SK-N-SH (cell line): ENCODE measurements around the gene HECW1. TPM values are rescaled to one million over a fixed set of nuclear protein-coding genes. Genes with fewer than 3 reads are reported as not detected.

Experiments used
- CTCF ChIA-PET: fragments of 300-600, 350-600 bp; formaldehyde crosslinking; extraction: SDS; loops from one replicate; lab custom pipeline; 2021; lab: Yijun Ruan, JAX
- POLR2A ChIA-PET: fragments of 350-600 bp; sonication (Branson Sonifier 250); formaldehyde crosslinking; extraction: SDS; loops from one replicate; lab custom pipeline; 2020; ENCODE audit warnings: antibody characterized with exemption, inconsistent platforms; lab: Yijun Ruan, JAX
- DNase-seq: peaks from one replicate; pipeline ENCODE4 v3.0.0; 2012
- H2AFZ ChIP-seq: fragments of 200-600 bp; sonication (generic); 2 replicates; pipeline ENCODE4 v1.8.1; 2016; ENCODE audit warnings: antibody characterized with exemption, mild to moderate bottlenecking, low read depth
- H3F3A ChIP-seq: fragments of 200-600 bp; sonication (generic); replicated peaks from 2 replicates; pipeline ENCODE3; 2016; ENCODE audit warnings: antibody characterized with exemption, mild to moderate bottlenecking; ENCODE audit not compliant: insufficient read depth
- H3K27ac ChIP-seq, 2 experiments: fragments of 200-500 bp in 1 of 2; fragments of 200-600 bp in 1 of 2; sonication (Bioruptor generic) in 1 of 2; sonication (generic), shearing (Covaris generic) in 1 of 2; 2 replicates each; pipeline versions ENCODE4 v1.5.1 to v1.6.1; 2014 to 2016; ENCODE audit warnings: low read depth in 2 of 2, inconsistent platforms in 1 of 2, low read length in 1 of 2, mild to moderate bottlenecking in 1 of 2, mixed read lengths in 1 of 2
- H3K27me3 ChIP-seq: fragments of 200-600 bp; sonication (generic), shearing (Covaris generic); 2 replicates; pipeline ENCODE4 v1.6.1; 2016; ENCODE audit warnings: mixed run types; ENCODE audit not compliant: insufficient read depth
- H3K36me3 ChIP-seq, 2 experiments: fragments of 200-500 bp in 1 of 2; fragments of 200-600 bp in 1 of 2; sonication (Bioruptor generic) in 1 of 2; sonication (generic) in 1 of 2; replicated peaks in 1 of 2; 2 replicates each; pipeline versions ENCODE3 to v1.5.1; 2014 to 2016; ENCODE audit warnings: low read length in 1 of 2, mild to moderate bottlenecking in 1 of 2; ENCODE audit not compliant: insufficient read depth in 2 of 2, control insufficient read depth in 1 of 2
- H3K4me1 ChIP-seq, 2 experiments: fragments of 200-500 bp in 1 of 2; fragments of 200-600 bp in 1 of 2; sonication (Bioruptor generic) in 1 of 2; sonication (generic), shearing (Covaris generic) in 1 of 2; 2 replicates each; pipeline versions ENCODE4 v1.5.1 to v1.6.1; 2014 to 2016; ENCODE audit warnings: low read depth in 1 of 2, low read length in 1 of 2, mixed run types in 1 of 2; ENCODE audit not compliant: insufficient read depth in 2 of 2, control insufficient read depth in 1 of 2
- H3K4me2 ChIP-seq: fragments of 200-600 bp; sonication (generic), shearing (Covaris generic); 2 replicates; pipeline ENCODE4 v1.6.1; 2017; ENCODE audit warnings: mixed run types
- H3K4me3 ChIP-seq, 2 experiments: fragments of 200-500 bp in 1 of 2; fragments of 200-600 bp in 1 of 2; sonication (Bioruptor generic) in 1 of 2; sonication (generic), shearing (Covaris generic) in 1 of 2; 2 replicates each; pipeline versions ENCODE4 v1.5.1 to v1.8.1; 2014 to 2016; ENCODE audit warnings: low read depth in 2 of 2, inconsistent platforms in 1 of 2, low read length in 1 of 2, mild to moderate bottlenecking in 1 of 2, mixed read lengths in 1 of 2, moderate library complexity in 1 of 2
- H3K79me2 ChIP-seq: fragments of 200-600 bp; sonication (generic); 2 replicates; pipeline ENCODE4 v1.8.1; 2017; ENCODE audit warnings: mild to moderate bottlenecking; ENCODE audit not compliant: insufficient read depth
- H3K9ac ChIP-seq: fragments of 200-600 bp; sonication (generic); 2 replicates; pipeline ENCODE4 v1.6.1; 2017; ENCODE audit warnings: mixed run types
- H3K9me2 ChIP-seq: fragments of 200-600 bp; sonication (generic); 2 replicates; pipeline ENCODE4 v1.6.1; 2017; ENCODE audit warnings: mixed run types
- H3K9me3 ChIP-seq: fragments of 200-600 bp; sonication (generic); 2 replicates; pipeline ENCODE4 v1.6.1; 2017; ENCODE audit warnings: mixed run types, mild to moderate bottlenecking, moderate library complexity
- H4K20me1 ChIP-seq: fragments of 200-600 bp; sonication (generic); 2 replicates; pipeline ENCODE4 v1.6.1; 2017; ENCODE audit warnings: mild to moderate bottlenecking, mixed run types; ENCODE audit not compliant: insufficient read depth
- ELF1 ChIP-seq: IDR thresholded peaks from 2 replicates; pipeline ENCODE4 v1.4.0; 2012
- FOXJ3 ChIP-seq: sonication (generic); formaldehyde crosslinking; IDR thresholded peaks from 2 replicates; pipeline ENCODE4 v1.5.1; 2020; ENCODE audit warnings: mild to moderate bottlenecking, missing genetic modification reagents
- FOXM1 ChIP-seq: IDR thresholded peaks from 2 replicates; pipeline ENCODE4 v1.4.0; 2012; ENCODE audit warnings: low read depth, mild to moderate bottlenecking
- GATA2 ChIP-seq: sonication (generic); formaldehyde crosslinking; IDR thresholded peaks from 2 replicates; pipeline ENCODE4 v1.5.0; 2020; ENCODE audit warnings: mild to moderate bottlenecking, missing genetic modification reagents
- IRF3 ChIP-seq: fragments of 150-350 bp; IDR thresholded peaks from 2 replicates; pipeline ENCODE4 v1.6.1; 2016; ENCODE audit warnings: mild to moderate bottlenecking, low read depth, low read length
- JUND ChIP-seq: IDR thresholded peaks from 2 replicates; pipeline ENCODE4 v1.4.0; 2012
- REST ChIP-seq: IDR thresholded peaks from 2 replicates; pipeline ENCODE4 v1.6.1; 2012; ENCODE audit warnings: mild to moderate bottlenecking, low read depth, low read length, moderate library complexity
- SIN3A ChIP-seq: IDR thresholded peaks from 2 replicates; pipeline ENCODE4 v1.6.1; 2012; ENCODE audit warnings: low read depth, mild to moderate bottlenecking, low read length, moderate library complexity, borderline replicate concordance
- USF2 ChIP-seq: fragments of 150-350 bp; IDR thresholded peaks from 2 replicates; pipeline ENCODE4 v1.6.1; 2017; ENCODE audit warnings: antibody characterized with exemption, low read length, low read depth, borderline replicate concordance
- WGBS: methylation state at CpG from one replicate; pipeline ENCODE4 v1.1.6; 2017; ENCODE audit warnings: low lambda C conversion rate; 5-methylcytosine and 5-hydroxymethylcytosine counted together
- polyA plus RNA-seq, 3 experiments: library from polyadenylated mRNA; depleted of rRNA; stranded (reverse); fragments of >200 nt; gene quantifications; 2 replicates each; pipeline ENCODE4 v1.2.3, GENCODE V29; 2012

Gene HECW1
- polyA plus RNA-seq, 1 of the 3 experiments (the other 2 are of a cell fraction): not detected

GRCh38 chr7:43576241-43576640 lies 463.8 kb downstream of the HECW1 start (continued):
- TF ChIP-seq IRF3 (no peak), JUND (no peak), REST (no peak), ELF1 (no peak), GATA2 (no peak)

- Histone ChIP-seq H3K9me2 (no peaks in the 10 kb centered on the region), H4K20me1 (no peaks in the 10 kb centered on the region), H3F3A (peaks cover 5% of the 10 kb centered on the region), H2AFZ (peak overlapping the region; percentile 9; the same call in 1 of the 2 replicates), H3K27me3 (no peaks in the 10 kb centered on the region), H3K4me2 (no peak overlapping the region), H3K36me3 (no peaks in the 10 kb centered on the region), H3K9me3 (no peaks in the 10 kb centered on the region), H3K4me3 (no peak overlapping the region), H3K27ac (no peak overlapping the region), H3K79me2 (no peaks in the 10 kb centered on the region), H3K4me1 (peaks cover 2 to 5% of the 10 kb centered on the region in 2 experiments; a peak in 1 of 4 replicates), H3K9ac (no peak overlapping the region)
- no peak for DNase-seq
- WGBS: 72% methylated on average over 6 of the region's 6 CpGs
- no peak for TF ChIP-seq FOXM1
- no peak for TF ChIP-seq FOXJ3 (CRISPR knock-in tag)
- TF ChIP-seq SIN3A: no peak
- TF ChIP-seq GATA2: no peak
- no peak for TF ChIP-seq USF2
- POLR2A ChIA-PET: no interaction called here
- CTCF ChIA-PET: interaction anchor here (1.0 to 1.9 kb wide), 3 partner anchors 145 to 262 kb away, joined by 3 to 8 read pairs (median 7); no protein-coding TSS in a partner anchor
These were observed 465.1 kb downstream of the HECW1 start for GRCh38 chr7:43577485-43577951.
